SIG-M5 treated with dmso at 0.1 percent for 504 hours (cell line): ENCODE results near the gene FAM227A.
"Not testable (repeated sequence)": the region's sequence is repeated elsewhere in the genome, so short reads cannot be mapped to it uniquely, and the experiment has no call there.

Source experiments
- DNase-seq: peaks from one replicate; lab custom pipeline; 2025; ENCODE audit not compliant: unreplicated experiment; lab: John Stamatoyannopoulos, UW

The FAM227A gene

DNA sequence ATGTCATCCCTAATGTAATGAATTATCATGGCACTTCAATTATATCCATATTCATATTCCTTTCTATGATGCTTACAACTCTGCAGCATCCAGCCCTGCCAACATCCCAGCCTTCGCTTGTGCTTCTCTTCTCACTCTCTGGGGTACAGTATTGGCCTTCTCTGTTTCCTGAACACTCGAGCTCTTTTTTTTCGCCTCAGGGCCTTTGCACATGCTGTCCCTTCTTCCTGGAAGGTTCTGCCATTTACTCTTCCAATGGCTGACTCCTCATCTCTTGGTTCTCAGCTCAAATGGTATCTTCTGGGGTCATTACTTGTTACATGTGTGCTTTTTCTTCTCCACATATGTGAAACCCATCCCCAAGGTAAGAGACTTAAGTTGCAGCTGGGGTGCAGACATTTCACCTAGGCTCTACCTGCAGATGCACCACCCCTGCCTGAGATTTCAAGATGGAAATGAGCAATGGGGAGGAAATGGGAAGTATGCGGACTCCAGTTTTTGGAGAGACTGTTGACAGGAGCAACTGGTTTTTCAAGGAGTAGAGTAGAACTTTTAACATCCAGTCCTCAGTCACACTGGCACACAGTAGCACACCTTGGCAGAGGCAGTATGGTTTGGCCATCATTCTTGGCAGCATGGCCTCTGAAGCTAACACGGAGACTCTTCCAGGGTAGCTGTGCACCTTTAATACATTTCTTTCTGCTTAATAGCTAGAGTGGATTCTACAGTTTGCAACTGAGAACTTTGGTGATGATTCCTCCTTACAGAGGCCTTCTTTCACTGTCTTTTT is 43.8 kb downstream of the FAM227A start:
- no peak for DNase-seq

DNA sequence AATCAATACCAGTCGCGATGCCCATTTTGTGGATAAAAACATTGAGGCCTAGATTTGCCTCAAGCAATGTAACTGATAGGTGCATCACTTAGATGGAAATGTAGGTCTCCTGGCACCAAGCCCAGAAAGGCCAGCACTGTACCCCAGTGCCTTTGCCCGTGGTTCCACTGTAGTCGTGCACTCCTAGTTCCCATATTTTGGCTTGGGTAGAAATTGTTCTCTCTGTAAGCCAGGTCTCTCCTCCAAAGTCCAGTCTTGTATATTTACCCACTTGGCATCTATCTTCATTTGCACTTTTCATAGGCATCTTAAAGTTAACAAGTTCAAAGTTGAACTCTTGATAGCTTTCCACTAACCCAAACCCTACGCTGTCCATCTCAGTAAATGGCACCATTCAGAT is 44.6 kb downstream of the FAM227A start:
- DNase-seq: no peak

GRCh38 chr22:38610234-38610633 is 46.0 kb downstream of the FAM227A start:
- no peak for DNase-seq

- DNase-seq: no peak
Observed at GRCh38 chr22:38608992-38609750, 47.0 kb downstream of the FAM227A start.

GRCh38 chr22:38607680-38608079 is 48.5 kb downstream of the FAM227A start:
- DNase-seq: no peak

GRCh38 chr22:38602166-38602565 is 54.0 kb downstream of the FAM227A start:
- DNase-seq: no peak

DNA sequence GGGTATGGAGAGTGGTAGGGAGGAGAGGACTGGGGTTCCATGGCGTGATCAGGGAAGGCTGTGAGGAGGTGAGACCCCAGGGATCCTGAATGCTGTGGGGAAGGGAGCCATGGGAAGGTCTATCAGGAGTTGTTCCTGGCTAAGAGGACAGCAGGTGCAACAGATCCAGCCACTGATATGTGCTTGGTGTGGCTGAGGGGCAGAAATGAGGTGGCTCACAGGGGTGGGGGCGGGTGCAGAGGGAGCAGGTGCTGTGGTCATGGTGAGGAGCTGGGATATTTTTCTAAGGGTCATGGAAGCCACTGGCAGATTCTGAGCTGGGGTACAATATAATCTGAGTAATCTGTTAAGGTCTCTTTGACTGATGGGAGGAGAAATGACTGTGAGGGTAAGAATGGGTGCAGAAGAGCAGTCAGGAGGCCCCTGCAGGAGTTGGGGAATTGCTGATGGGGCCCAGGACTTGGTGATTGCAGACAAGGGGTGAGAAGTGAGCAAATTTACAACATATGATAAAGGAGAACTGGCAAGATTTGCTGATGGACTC is 54.9 kb downstream of the FAM227A start:
- no peak for DNase-seq

DNA sequence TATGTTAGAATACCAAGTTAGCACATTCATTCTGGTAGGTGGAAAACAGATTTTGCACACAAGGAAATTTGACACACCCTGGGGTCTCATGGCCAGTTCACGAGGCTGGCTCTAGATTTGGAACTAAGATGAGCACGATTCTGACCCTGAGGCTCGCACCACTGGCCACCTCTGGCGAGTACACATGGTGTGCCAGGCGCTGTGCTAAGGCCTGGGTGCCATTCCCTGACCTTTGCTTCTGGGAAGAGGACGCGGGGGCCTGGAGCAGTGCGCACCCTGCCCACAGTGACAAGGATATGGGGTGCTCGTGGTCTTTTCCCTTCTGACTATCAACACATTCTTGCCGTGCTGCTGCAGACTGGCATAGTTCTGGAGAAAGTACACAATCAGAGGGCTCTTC is 56.7 kb downstream of the FAM227A start:
- no peak for DNase-seq

DNA sequence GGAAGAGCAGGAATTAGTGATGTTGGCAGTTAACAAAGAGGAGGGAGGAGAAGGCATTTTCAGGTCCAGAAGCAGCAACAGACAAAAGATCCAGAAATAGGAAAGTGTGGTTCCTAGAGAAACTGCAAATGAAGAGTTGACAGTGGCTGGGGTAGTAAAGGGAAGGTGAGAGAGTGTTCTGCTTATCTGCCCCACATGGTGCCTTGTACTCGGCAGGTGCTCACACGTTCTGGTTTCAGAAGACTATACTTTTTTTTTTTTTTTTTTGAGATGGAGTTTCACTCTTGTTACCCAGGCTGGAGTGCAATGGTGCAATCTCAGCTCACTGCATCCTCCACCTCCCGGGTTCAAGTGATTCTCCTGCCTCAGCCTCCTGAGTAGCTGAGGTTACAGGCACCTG is 73.3 kb downstream of the FAM227A start:
- not testable (repeated sequence) for DNase-seq

GRCh38 chr22:38578505-38578904 is 77.7 kb downstream of the FAM227A start:
- no peak for DNase-seq

DNA sequence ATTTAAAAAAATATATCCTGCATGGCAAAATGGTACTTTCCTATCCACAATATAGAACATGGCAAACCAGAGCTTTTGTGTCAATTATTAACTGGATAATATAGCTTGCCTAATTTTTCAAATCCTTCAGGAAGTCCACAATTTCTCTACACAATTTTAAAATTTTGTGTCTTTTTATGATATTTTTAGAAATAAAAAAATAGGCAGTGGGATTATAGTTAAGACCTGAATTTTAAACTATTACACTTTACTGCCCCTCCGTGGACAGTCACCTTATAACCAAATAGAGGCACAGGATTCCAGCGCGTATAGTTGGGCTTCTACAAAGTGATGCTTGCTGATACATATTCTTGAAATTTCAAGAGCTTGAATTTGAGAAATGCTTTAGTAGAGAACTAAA is 84.1 kb downstream of the FAM227A start:
- DNase-seq: peak; percentile 51

- no peak for DNase-seq
Observed at GRCh38 chr22:38570779-38571364, 85.3 kb downstream of the FAM227A start.

GRCh38 chr22:38569972-38570778 is 86.0 kb downstream of the FAM227A start, which contains the start of gene DMC1:
DMC1 (minus strand) TSS chr22:38570183; CDS start chr22:38568256, 1,927 bp downstream.
- DNase-seq: peak; percentile 84

GRCh38 chr22:38569181-38569971 is 86.8 kb downstream of the FAM227A start:
- no peak for DNase-seq

DNA sequence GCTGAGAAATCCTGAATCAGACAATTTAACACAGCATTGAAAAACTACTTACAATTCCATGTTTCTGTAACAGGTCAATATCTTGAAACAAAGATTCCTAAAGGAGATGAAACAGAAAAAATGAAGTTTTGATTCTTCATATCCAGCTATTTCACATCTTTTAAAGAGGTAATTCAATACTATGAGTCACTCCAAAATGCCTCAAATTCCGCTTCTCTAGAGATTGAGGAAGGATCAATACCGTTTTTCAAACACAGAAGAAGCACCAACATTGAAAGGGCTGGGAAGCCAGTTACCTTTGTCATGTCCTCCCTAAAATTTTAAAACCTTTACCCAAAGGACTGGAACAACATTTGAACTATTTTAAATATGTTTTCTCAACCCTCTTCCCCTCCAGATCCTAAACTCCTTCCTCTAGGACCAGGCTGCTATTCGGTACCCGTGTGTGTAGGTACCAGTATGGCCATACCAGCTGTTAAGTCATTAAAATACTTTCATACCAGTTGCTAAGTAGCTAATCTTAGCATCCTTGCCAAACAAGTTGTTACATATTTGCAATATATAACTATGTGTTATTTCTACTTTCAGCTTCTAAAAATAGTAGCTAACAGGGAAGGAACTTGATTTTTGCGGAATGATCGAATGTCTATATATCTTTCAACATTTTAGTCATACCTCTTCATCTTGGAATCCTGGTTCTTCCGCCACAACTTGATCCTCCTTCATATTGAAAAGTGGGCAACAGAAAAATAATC is 88.5 kb downstream of the FAM227A start:
- peak; percentile 13 for DNase-seq

GRCh38 chr22:38566726-38567504 is 89.3 kb downstream of the FAM227A start:
- no peak for DNase-seq

- DNase-seq: no peak
Observed at GRCh38 chr22:38565441-38565840, 90.8 kb downstream of the FAM227A start.

GRCh38 chr22:38564669-38565068 is 91.5 kb downstream of the FAM227A start:
- DNase-seq: no peak
